Liver (tissue), 9 donors: ENCODE results near the gene IFRD2. TPM values are rescaled to one million over a fixed set of nuclear protein-coding genes. Genes with fewer than 3 reads are reported as not detected.

Experiments
- DNase-seq: peaks from one replicate; pipeline ENCODE4 v3.0.0-alpha.2; 2017; ENCODE audit warnings: low spot score
- H3K27ac ChIP-seq, 2 donors: one replicate each; pipeline ENCODE4 v1.7.0; 2013; ENCODE audit warnings: inconsistent platforms in 2 of 2, low read length in 2 of 2, control low read depth in 1 of 2, low read depth in 1 of 2, mild to moderate bottlenecking in 1 of 2
- H3K27me3 ChIP-seq, 4 donors: one replicate each; pipeline versions ENCODE4 v1.6.1 to v1.7.0; 2013; ENCODE audit warnings: low read length in 3 of 4, inconsistent platforms in 1 of 4, mild to moderate bottlenecking in 1 of 4, moderate library complexity in 1 of 4; ENCODE audit not compliant: control insufficient read depth in 4 of 4, insufficient read depth in 4 of 4
- H3K36me3 ChIP-seq, 4 donors: one replicate each; pipeline versions ENCODE4 v1.6.1 to v1.7.0; 2013; ENCODE audit warnings: low read length in 3 of 4, mild to moderate bottlenecking in 3 of 4, low read depth in 1 of 4, moderate library complexity in 1 of 4; ENCODE audit not compliant: control insufficient read depth in 4 of 4, insufficient read depth in 3 of 4
- H3K4me1 ChIP-seq, 4 donors: one replicate each; pipeline versions ENCODE4 v1.6.1 to v1.7.0; 2013; ENCODE audit warnings: low read length in 3 of 4, mild to moderate bottlenecking in 3 of 4, moderate library complexity in 1 of 4; ENCODE audit not compliant: control insufficient read depth in 4 of 4, insufficient read depth in 4 of 4
- H3K4me3 ChIP-seq, 3 donors: one replicate each; pipeline versions ENCODE4 v1.6.1 to v1.7.0; 2013; ENCODE audit warnings: low read length in 3 of 3, control low read depth in 1 of 3, low read depth in 1 of 3, mild to moderate bottlenecking in 1 of 3
- H3K9ac ChIP-seq, 2 donors: one replicate each; pipeline ENCODE4 v1.7.0; 2013; ENCODE audit warnings: low read length in 2 of 2, mild to moderate bottlenecking in 2 of 2, moderate library complexity in 2 of 2, control low read depth in 1 of 2, low read depth in 1 of 2
- H3K9me3 ChIP-seq, 4 donors: one replicate each; pipeline versions ENCODE4 v1.6.1 to v1.7.0; 2013; ENCODE audit warnings: low read length in 3 of 4; ENCODE audit not compliant: control insufficient read depth in 4 of 4
- EGR1 ChIP-seq, 2 donors: IDR thresholded peaks; 2 replicates each; pipeline ENCODE4 v1.6.1; 2016 to 2018; ENCODE audit warnings: antibody characterized with exemption in 2 of 2, low read depth in 2 of 2
- FOXA2 ChIP-seq: IDR thresholded peaks from 2 replicates; pipeline ENCODE4 v1.6.1; 2016; ENCODE audit warnings: antibody characterized with exemption
- HNF4G ChIP-seq: IDR thresholded peaks from 2 replicates; pipeline ENCODE4 v1.6.1; 2016; ENCODE audit warnings: antibody characterized with exemption
- JUND ChIP-seq, 2 donors: IDR thresholded peaks; 2 replicates each; pipeline ENCODE4 v1.6.1; 2016; ENCODE audit warnings: antibody characterized with exemption in 2 of 2
- NR2F2 ChIP-seq: IDR thresholded peaks from 2 replicates; pipeline ENCODE4 v1.6.1; 2016; ENCODE audit warnings: antibody characterized with exemption
- RAD21 ChIP-seq, 2 donors: IDR thresholded peaks; 2 replicates each; pipeline ENCODE4 v1.6.1; 2016; ENCODE audit warnings: antibody characterized with exemption in 2 of 2, mild to moderate bottlenecking in 2 of 2
- SP1 ChIP-seq: IDR thresholded peaks from 2 replicates; pipeline ENCODE4 v1.6.1; 2018; ENCODE audit warnings: antibody characterized with exemption, mild to moderate bottlenecking
- TAF1 ChIP-seq: conservative IDR thresholded peaks from 2 replicates; pipeline ENCODE4 v1.6.1; 2016; ENCODE audit warnings: antibody characterized with exemption, mild to moderate bottlenecking
- YY1 ChIP-seq: IDR thresholded peaks from 2 replicates; pipeline ENCODE4 v1.6.1; 2016; ENCODE audit warnings: antibody characterized with exemption, mild to moderate bottlenecking
- WGBS: extraction: QIAGEN DNeasy Blood & Tissue Kit; methylation state at CpG from one replicate; pipeline ENCODE4 v1.1.7; 2013; 5-methylcytosine and 5-hydroxymethylcytosine counted together
- polyA plus RNA-seq, 2 donors: library from polyadenylated mRNA; stranded (reverse) in 1 of 2; unstranded in 1 of 2; fragments of 200-250 nt in 1 of 2; fragments of >200 nt in 1 of 2; fragmentation: Nextera tagmentation in 1 of 2; extraction: Ambion mirVana in 1 of 2; gene quantifications; one replicate each; pipeline versions ENCODE4 v1.2.1 to v1.2.3, GENCODE V29; 2013 to 2015
- total RNA-seq, 2 donors: library from RNA; depleted of rRNA; stranded (reverse); fragments of >200 nt; gene quantifications; one replicate each; pipeline ENCODE4 v1.2.3, GENCODE V29; 2014
- TF ChIP-seq, protein P1 (sequence below): IDR thresholded peaks from 2 replicates; pipeline ENCODE4 v1.6.1; 2016; ENCODE audit warnings: antibody characterized with exemption
- TF ChIP-seq, protein P2 (sequence below): IDR thresholded peaks from 2 replicates; pipeline ENCODE4 v1.6.1; 2016; ENCODE audit warnings: antibody characterized with exemption
- TF ChIP-seq, protein P3 (sequence below): IDR thresholded peaks from 2 replicates; pipeline ENCODE4 v1.6.1; 2016; ENCODE audit warnings: antibody characterized with exemption
- TF ChIP-seq, protein P4 (sequence below): fragments of 150-350 bp; IDR thresholded peaks from 2 replicates; pipeline ENCODE4 v1.5.1; 2017; ENCODE audit warnings: improper control_type of control experiment, low read depth, low read length; ENCODE audit not compliant: missing input control
- TF ChIP-seq, protein P5 (sequence below): IDR thresholded peaks from 2 replicates; pipeline ENCODE4 v1.6.1; 2016; ENCODE audit warnings: antibody characterized with exemption, mild to moderate bottlenecking
- donor health status: healthy.
- donor health status: healthy.
- donor health status: healthy.
- donor health status: healthy.
- donor health status: healthy.

Gene IFRD2
- total and polyA plus RNA-seq, 4 donors, result 55.7 to 91.2 (median 63.2) TPM

DNA sequence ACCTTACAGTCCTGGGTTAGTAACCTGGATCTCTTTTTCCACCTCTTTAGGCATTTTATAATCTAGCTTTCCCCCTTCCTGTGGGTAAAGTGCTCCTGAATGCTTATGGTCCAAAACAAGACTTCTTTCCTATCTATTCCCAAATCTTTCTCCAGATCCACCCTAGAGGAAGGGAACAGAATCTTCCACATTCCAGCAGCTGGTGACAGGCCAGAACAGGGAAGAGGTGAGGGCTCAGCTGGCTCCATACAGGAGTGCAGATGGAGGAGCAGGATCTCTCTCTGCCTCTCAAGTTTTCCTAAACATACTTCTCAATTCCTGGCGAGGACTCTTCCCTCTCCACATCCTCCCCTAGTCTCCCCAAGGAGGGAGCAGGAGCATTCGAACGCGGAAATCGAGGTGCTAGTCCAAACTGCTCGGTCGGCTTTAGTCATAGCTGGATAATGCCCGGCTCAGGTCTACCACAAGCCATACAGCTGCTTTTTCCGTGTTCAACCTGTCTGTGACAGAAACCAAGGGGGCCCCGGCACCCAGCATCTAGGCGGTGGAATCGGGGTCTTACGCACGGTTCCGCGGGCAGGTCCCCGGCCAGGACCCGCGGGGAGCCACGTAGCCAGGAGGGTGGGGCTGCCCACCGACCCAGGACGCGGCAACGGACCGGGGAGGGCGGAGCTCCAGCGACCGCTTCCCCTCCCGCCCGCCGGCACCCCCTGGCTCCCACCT lies 44.4 kb upstream of the IFRD2 start:
- TF ChIP-seq EGR1 (IDR thresholded peaks at IDR 0.05; ENCODE audit: low read depth in 2 of 2) (no peak), NR2F2 (no peak), JUND (IDR thresholded peaks at IDR 0.05) (no peak), TAF1 (no peak), RAD21 (IDR thresholded peaks at IDR 0.05) (no peak), YY1 (no peak), FOXA2 (no peak), SP1 (no peak), HNF4G (no peak)
- TF ChIP-seq, protein P1, sequence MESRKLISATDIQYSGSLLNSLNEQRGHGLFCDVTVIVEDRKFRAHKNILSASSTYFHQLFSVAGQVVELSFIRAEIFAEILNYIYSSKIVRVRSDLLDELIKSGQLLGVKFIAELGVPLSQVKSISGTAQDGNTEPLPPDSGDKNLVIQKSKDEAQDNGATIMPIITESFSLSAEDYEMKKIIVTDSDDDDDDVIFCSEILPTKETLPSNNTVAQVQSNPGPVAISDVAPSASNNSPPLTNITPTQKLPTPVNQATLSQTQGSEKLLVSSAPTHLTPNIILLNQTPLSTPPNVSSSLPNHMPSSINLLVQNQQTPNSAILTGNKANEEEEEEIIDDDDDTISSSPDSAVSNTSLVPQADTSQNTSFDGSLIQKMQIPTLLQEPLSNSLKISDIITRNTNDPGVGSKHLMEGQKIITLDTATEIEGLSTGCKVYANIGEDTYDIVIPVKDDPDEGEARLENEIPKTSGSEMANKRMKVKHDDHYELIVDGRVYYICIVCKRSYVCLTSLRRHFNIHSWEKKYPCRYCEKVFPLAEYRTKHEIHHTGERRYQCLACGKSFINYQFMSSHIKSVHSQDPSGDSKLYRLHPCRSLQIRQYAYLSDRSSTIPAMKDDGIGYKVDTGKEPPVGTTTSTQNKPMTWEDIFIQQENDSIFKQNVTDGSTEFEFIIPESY, result no peak
- TF ChIP-seq, protein P2, sequence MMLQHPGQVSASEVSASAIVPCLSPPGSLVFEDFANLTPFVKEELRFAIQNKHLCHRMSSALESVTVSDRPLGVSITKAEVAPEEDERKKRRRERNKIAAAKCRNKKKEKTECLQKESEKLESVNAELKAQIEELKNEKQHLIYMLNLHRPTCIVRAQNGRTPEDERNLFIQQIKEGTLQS, result no peak
- TF ChIP-seq, protein P3, sequence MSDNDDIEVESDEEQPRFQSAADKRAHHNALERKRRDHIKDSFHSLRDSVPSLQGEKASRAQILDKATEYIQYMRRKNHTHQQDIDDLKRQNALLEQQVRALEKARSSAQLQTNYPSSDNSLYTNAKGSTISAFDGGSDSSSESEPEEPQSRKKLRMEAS, result no peak
- TF ChIP-seq, protein P4, sequence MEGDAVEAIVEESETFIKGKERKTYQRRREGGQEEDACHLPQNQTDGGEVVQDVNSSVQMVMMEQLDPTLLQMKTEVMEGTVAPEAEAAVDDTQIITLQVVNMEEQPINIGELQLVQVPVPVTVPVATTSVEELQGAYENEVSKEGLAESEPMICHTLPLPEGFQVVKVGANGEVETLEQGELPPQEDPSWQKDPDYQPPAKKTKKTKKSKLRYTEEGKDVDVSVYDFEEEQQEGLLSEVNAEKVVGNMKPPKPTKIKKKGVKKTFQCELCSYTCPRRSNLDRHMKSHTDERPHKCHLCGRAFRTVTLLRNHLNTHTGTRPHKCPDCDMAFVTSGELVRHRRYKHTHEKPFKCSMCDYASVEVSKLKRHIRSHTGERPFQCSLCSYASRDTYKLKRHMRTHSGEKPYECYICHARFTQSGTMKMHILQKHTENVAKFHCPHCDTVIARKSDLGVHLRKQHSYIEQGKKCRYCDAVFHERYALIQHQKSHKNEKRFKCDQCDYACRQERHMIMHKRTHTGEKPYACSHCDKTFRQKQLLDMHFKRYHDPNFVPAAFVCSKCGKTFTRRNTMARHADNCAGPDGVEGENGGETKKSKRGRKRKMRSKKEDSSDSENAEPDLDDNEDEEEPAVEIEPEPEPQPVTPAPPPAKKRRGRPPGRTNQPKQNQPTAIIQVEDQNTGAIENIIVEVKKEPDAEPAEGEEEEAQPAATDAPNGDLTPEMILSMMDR, result no peak
- TF ChIP-seq, protein P5, sequence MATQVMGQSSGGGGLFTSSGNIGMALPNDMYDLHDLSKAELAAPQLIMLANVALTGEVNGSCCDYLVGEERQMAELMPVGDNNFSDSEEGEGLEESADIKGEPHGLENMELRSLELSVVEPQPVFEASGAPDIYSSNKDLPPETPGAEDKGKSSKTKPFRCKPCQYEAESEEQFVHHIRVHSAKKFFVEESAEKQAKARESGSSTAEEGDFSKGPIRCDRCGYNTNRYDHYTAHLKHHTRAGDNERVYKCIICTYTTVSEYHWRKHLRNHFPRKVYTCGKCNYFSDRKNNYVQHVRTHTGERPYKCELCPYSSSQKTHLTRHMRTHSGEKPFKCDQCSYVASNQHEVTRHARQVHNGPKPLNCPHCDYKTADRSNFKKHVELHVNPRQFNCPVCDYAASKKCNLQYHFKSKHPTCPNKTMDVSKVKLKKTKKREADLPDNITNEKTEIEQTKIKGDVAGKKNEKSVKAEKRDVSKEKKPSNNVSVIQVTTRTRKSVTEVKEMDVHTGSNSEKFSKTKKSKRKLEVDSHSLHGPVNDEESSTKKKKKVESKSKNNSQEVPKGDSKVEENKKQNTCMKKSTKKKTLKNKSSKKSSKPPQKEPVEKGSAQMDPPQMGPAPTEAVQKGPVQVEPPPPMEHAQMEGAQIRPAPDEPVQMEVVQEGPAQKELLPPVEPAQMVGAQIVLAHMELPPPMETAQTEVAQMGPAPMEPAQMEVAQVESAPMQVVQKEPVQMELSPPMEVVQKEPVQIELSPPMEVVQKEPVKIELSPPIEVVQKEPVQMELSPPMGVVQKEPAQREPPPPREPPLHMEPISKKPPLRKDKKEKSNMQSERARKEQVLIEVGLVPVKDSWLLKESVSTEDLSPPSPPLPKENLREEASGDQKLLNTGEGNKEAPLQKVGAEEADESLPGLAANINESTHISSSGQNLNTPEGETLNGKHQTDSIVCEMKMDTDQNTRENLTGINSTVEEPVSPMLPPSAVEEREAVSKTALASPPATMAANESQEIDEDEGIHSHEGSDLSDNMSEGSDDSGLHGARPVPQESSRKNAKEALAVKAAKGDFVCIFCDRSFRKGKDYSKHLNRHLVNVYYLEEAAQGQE, result no peak
- no peaks in the 10 kb centered on the region for H3K9me3 ChIP-seq
- peak overlapping the region; percentile 92 to 99 for H3K27ac ChIP-seq
- H3K36me3 ChIP-seq, result peaks cover under 1 to 6% (median 4%) of the 10 kb centered on the region in 4 donors
- no peaks in the 10 kb centered on the region for H3K27me3 ChIP-seq
- peak overlapping the region; percentile 70 to 94 (median 70) for H3K4me3 ChIP-seq
- no peak for DNase-seq
- peaks cover 8 to 44% (median 20%) of the 10 kb centered on the region in 4 donors for H3K4me1 ChIP-seq
- WGBS, result under 1% methylated on average over 31 of the region's 31 CpGs
- peak overlapping the region; percentile 78 to 93 for H3K9ac ChIP-seq
